PC-3 (cell line): ENCODE results near the gene RIOK2. TPM values are rescaled to one million over a fixed set of nuclear protein-coding genes. Genes with fewer than 3 reads are reported as not detected.

ENCODE experiments used
- ATAC-seq: fragments of 200-7000 bp; cut with Tn5 transposase; 2 replicates; pipeline ENCODE4 v1.9.1; 2020; ENCODE audit warnings: mild to moderate bottlenecking, moderate library complexity
- BruUV-seq: library from RNA; stranded (reverse); fragments of 400-500 nt; replicated peaks from 2 replicates; lab custom pipeline; 2021; lab: Mats Ljungman, UMichigan
- CTCF ChIA-PET: fragments of 300-600 bp; sonication (Branson Sonifier 250); formaldehyde crosslinking; loops from one replicate; lab custom pipeline; 2022; ENCODE audit warnings: antibody characterized with exemption; lab: Charles Lee
- POLR2A ChIA-PET: fragments of 300-600 bp; sonication (Branson Sonifier 250); formaldehyde crosslinking; loops from one replicate; lab custom pipeline; 2022; ENCODE audit warnings: antibody characterized with exemption; ENCODE audit not compliant: unreplicated experiment; lab: Charles Lee
- DNase-seq: peaks from one replicate; pipeline ENCODE4 v3.0.0-alpha.2; 2015
- H2AFZ ChIP-seq: fragments of 300-600 bp; sonication (generic); 2 replicates; pipeline ENCODE4 v1.6.0; 2016; ENCODE audit warnings: antibody characterized with exemption, low read length
- H3F3A ChIP-seq: fragments of 300-600 bp; sonication (generic); one replicate; pipeline ENCODE4 v1.6.0; 2017; ENCODE audit warnings: antibody characterized with exemption, low read length, control low read depth, mild to moderate bottlenecking; ENCODE audit not compliant: unreplicated experiment
- H3K27ac ChIP-seq: fragments of 300-600 bp; sonication (generic); 2 replicates; pipeline ENCODE4 v1.5.1; 2016; ENCODE audit warnings: mild to moderate bottlenecking, low read length
- H3K27me3 ChIP-seq: fragments of 300-600 bp; sonication (generic); 2 replicates; pipeline ENCODE4 v1.6.1; 2016; ENCODE audit warnings: low read length, mixed read lengths
- H3K36me3 ChIP-seq: fragments of 300-600 bp; sonication (generic); 2 replicates; pipeline ENCODE4 v1.6.1; 2016; ENCODE audit warnings: low read depth, mixed run types, low read length, mixed read lengths
- H3K4me1 ChIP-seq: fragments of 300-600 bp; sonication (generic); 2 replicates; pipeline ENCODE4 v1.5.1; 2016; ENCODE audit warnings: low read length; ENCODE audit not compliant: insufficient read depth
- H3K4me2 ChIP-seq: fragments of 300-600 bp; sonication (generic); 2 replicates; pipeline ENCODE4 v1.6.0; 2016; ENCODE audit warnings: low read length
- H3K4me3 ChIP-seq: fragments of 300-600 bp; sonication (generic); 2 replicates; pipeline ENCODE4 v1.5.1; 2016; ENCODE audit warnings: mild to moderate bottlenecking, low read length, mixed read lengths
- H3K79me2 ChIP-seq: fragments of 300-600 bp; sonication (generic); 2 replicates; pipeline ENCODE4 v1.6.1; 2017; ENCODE audit warnings: low read length, mixed read lengths
- H3K9ac ChIP-seq: fragments of 300-600 bp; sonication (generic); 2 replicates; pipeline ENCODE4 v1.6.0; 2016; ENCODE audit warnings: mild to moderate bottlenecking, low read length
- H3K9me2 ChIP-seq: fragments of 300-600 bp; sonication (generic); replicated peaks from 2 replicates; pipeline ENCODE4 v1.6.1; 2016; ENCODE audit warnings: mixed run types, low read length, mixed read lengths
- H3K9me3 ChIP-seq: fragments of 300-600 bp; sonication (generic); 2 replicates; pipeline ENCODE4 v1.6.1; 2016; ENCODE audit warnings: low read length, mixed read lengths
- H4K20me1 ChIP-seq: fragments of 300-600 bp; sonication (generic); 2 replicates; pipeline ENCODE4 v1.6.1; 2016; ENCODE audit warnings: low read length, mixed read lengths
- EZH2 ChIP-seq: fragments of 300-600 bp; sonication (generic); IDR thresholded peaks from one replicate; pipeline ENCODE4 v1.6.1; 2017; ENCODE audit warnings: antibody characterized with exemption, mild to moderate bottlenecking, low read length; ENCODE audit not compliant: unreplicated experiment
- EZH2phosphoT487 ChIP-seq: fragments of 300-600 bp; sonication (generic); IDR thresholded peaks from 2 replicates; pipeline ENCODE4 v1.6.1; 2018; ENCODE audit warnings: mild to moderate bottlenecking, antibody characterized with exemption, low read length, borderline replicate concordance
- intact Hi-C: fragments of 100-400 bp; cut with micrococcal nuclease; formaldehyde crosslinking; loops from 2 replicates; pipeline ENCODE4 v1.9.0; 2023
- total RNA-seq: library from RNA; depleted of rRNA; stranded (reverse); fragments of >200 nt; gene quantifications from 2 replicates; pipeline ENCODE4 v1.2.3, GENCODE V29; 2014
- TF ChIP-seq, protein P1 (sequence below): fragments of 300-600 bp; sonication (generic); conservative IDR thresholded peaks from 2 replicates; pipeline ENCODE4 v1.5.1; 2017; ENCODE audit warnings: antibody characterized with exemption, low read depth, mild to moderate bottlenecking, low read length

RIOK2 gene
- total RNA-seq, 1 experiment from 2014 or later: 16.1 TPM

DNA sequence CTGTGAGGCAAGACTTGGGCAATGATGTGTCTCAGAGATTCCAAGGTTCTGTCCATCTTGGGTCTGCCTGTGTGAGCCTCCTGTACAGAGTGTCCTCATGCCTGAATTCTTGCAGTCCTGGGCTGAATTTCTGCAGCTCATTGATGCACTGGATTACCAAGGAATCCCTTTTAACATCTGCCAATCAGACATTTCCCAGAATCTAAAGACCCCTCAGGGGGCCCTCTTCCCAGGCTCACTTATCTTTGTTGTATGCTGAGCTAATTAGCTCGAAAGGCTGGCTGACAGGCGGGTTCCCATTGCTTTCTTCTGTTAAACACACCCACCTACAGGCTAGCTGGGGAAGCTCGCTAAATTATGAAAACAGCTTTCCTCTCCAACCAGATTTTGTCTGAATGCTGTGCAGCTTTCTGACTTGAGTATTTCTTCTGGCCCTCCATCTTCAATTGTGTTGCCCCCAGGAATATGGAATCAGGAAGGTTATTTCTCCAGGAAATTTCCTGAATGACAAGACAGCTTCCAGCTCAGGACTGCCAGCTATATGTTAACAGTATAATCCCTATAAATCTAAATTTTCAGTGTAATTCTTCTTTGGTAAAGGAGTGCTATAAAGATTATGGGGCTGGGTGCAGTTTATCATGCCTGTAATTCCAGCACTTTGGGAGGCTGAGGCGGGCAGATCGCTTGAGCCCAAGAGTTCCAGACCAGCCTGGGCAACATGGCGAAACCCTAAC is 40.4 kb downstream of the RIOK2 start, which contains the start of gene LIX1:
Gene LIX1, minus strand, starts transcription at position 91 of the 734 bp plus-strand sequence. Its CDS starts 35 bp downstream, at position 56.
- Histone ChIP-seq H3F3A (no peaks in the 10 kb centered on the region), H2AFZ (peak within 1 kb of the TSS; percentile 37; the same call in 1 of the 2 replicates), H3K9me3 (no peaks in the 10 kb centered on the region), H3K9ac (no peak within 1 kb of the TSS), H3K27me3 (no peaks in the 10 kb centered on the region), H3K4me1 (no peaks in the 10 kb centered on the region), H3K79me2 (no peaks in the 10 kb centered on the region), H3K9me2 (no peaks in the 10 kb centered on the region), H3K36me3 (no peaks in the 10 kb centered on the region), H3K4me3 (no peak within 1 kb of the TSS), H4K20me1 (no peaks in the 10 kb centered on the region), H3K27ac (no peak within 1 kb of the TSS), H3K4me2 (peak within 1 kb of the TSS; percentile 40; the same call in 1 of the 2 replicates)
- DNase-seq (peak; percentile 63), ATAC-seq (peak; percentile 87)
- no TSS peak for BruUV-seq
- intact Hi-C loops: loop anchor here (1.0 to 5.0 kb wide), 6 partner anchors 100 to 390 kb away; no protein-coding TSS in a partner anchor
- CTCF ChIA-PET: interaction anchor here (0.6 to 1.6 kb wide), 8 partner anchors 81 to 529 kb away, joined by 3 to 19 read pairs (median 6); no protein-coding TSS in a partner anchor
- TF ChIP-seq, protein P1, sequence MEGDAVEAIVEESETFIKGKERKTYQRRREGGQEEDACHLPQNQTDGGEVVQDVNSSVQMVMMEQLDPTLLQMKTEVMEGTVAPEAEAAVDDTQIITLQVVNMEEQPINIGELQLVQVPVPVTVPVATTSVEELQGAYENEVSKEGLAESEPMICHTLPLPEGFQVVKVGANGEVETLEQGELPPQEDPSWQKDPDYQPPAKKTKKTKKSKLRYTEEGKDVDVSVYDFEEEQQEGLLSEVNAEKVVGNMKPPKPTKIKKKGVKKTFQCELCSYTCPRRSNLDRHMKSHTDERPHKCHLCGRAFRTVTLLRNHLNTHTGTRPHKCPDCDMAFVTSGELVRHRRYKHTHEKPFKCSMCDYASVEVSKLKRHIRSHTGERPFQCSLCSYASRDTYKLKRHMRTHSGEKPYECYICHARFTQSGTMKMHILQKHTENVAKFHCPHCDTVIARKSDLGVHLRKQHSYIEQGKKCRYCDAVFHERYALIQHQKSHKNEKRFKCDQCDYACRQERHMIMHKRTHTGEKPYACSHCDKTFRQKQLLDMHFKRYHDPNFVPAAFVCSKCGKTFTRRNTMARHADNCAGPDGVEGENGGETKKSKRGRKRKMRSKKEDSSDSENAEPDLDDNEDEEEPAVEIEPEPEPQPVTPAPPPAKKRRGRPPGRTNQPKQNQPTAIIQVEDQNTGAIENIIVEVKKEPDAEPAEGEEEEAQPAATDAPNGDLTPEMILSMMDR: peak; percentile 82
- TF ChIP-seq EZH2: no peak
- no peak for TF ChIP-seq EZH2phosphoT487
- POLR2A ChIA-PET: interaction anchor here (0.6 to 0.7 kb wide), 2 partner anchors 145 to 390 kb away, joined by 5 read pairs; no protein-coding TSS in a partner anchor

DNA sequence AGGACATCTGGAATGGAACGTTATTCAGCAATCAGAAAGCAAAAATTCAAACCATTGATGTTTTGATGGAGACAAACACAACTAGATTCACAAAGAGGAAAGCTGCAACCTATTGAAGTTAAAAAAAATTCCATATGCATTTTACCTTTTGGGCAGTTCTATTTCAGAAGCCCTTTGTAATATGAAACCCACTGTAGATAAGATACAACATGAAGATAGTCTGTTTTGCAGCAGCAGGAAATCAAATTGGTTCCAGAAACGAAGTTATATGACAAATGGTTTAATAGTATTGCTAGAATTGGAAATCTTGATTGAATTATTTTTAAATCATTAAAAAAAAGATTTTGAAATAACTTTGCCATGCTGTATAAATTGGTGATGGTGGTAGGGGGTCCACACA is 41.5 kb downstream of the RIOK2 start:
- H3K36me3 ChIP-seq: no peaks in the 10 kb centered on the region
- H2AFZ ChIP-seq: no peak overlapping the region
- BruUV-seq: no TSS peak
- H3K27me3 ChIP-seq: no peaks in the 10 kb centered on the region
- no peaks in the 10 kb centered on the region for H3K4me1 ChIP-seq
- no peaks in the 10 kb centered on the region for H3K9me3 ChIP-seq
- H3K79me2 ChIP-seq: no peaks in the 10 kb centered on the region
- H3K9me2 ChIP-seq: no peaks in the 10 kb centered on the region
- CTCF ChIA-PET: interaction anchor here (0.5 to 1.1 kb wide), 3 partner anchors 274 to 389 kb away, joined by 3 to 4 read pairs (median 3); no protein-coding TSS in a partner anchor
- no peak for ATAC-seq
- DNase-seq: no peak
- POLR2A ChIA-PET: no interaction called here
- intact Hi-C loops: loop anchor here (5.0 kb wide), 3 partner anchors 99 to 389 kb away; no protein-coding TSS in a partner anchor
- TF ChIP-seq, protein P1: no peak
- TF ChIP-seq EZH2 (no peak), EZH2phosphoT487 (no peak)
- H4K20me1 ChIP-seq: no peaks in the 10 kb centered on the region
- no peak overlapping the region for H3K9ac ChIP-seq
- H3F3A ChIP-seq: no peaks in the 10 kb centered on the region
- H3K4me3 ChIP-seq: no peak overlapping the region
- no peak overlapping the region for H3K4me2 ChIP-seq
- H3K27ac ChIP-seq: no peak overlapping the region
